ENCODE results near the gene MYBPC2. TPM values are rescaled to one million over a fixed set of nuclear protein-coding genes. Genes with fewer than 3 reads are reported as not detected.
A peak's percentile ranks its signal among the peaks of the same experiment; 100 is the strongest.

The MYBPC2 gene
- total RNA-seq, 6 experiments from 2014 or later, result 0.12 to 0.56 (median 0.30) TPM; not detected in 3

DNA sequence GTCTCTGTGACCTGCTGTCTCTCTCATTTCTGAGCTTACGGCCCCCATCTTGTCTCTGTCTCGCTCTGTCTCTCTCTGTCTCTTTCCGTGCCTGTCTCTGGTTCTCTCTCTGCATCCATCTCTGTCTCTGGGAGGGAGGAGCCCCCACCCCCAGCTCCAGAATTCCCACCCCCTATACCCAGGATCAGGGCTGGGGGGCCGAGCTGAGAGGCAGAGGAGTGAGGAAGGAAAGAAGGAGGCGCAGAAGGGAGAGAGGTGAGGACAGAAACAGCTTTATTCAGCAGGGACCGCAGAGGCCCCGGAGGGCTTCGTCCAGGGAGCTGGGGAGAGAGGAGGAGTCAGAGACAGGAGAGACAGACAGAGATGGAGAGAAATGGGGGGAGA, 64.3 kb downstream of the MYBPC2 start:
- Histone ChIP-seq H3K4me1 (no peaks in the 10 kb centered on the region), H3K36me3 (no peaks in the 10 kb centered on the region), H3K27me3 (no peaks in the 10 kb centered on the region), H3K4me3 (no peak overlapping the region), H3K27ac (no peak overlapping the region), H3K9me3 (no peaks in the 10 kb centered on the region)
- ATAC-seq (no peak), DNase-seq (peak in 1 of 3 donors; percentile 40)
- intact Hi-C loops (cut with DNase I), result no loop called here
- 81% methylated on average over 7 of the region's 8 CpGs for WGBS (ENCODE audit: insufficient coverage, low coverage, low lambda C conversion rate, missing lambda C conversion rate)
- TF ChIP-seq POLR2A (IDR thresholded peaks at IDR 0.05) (no peak), CTCF (IDR thresholded peaks at IDR 0.05) (no peak)

DNA sequence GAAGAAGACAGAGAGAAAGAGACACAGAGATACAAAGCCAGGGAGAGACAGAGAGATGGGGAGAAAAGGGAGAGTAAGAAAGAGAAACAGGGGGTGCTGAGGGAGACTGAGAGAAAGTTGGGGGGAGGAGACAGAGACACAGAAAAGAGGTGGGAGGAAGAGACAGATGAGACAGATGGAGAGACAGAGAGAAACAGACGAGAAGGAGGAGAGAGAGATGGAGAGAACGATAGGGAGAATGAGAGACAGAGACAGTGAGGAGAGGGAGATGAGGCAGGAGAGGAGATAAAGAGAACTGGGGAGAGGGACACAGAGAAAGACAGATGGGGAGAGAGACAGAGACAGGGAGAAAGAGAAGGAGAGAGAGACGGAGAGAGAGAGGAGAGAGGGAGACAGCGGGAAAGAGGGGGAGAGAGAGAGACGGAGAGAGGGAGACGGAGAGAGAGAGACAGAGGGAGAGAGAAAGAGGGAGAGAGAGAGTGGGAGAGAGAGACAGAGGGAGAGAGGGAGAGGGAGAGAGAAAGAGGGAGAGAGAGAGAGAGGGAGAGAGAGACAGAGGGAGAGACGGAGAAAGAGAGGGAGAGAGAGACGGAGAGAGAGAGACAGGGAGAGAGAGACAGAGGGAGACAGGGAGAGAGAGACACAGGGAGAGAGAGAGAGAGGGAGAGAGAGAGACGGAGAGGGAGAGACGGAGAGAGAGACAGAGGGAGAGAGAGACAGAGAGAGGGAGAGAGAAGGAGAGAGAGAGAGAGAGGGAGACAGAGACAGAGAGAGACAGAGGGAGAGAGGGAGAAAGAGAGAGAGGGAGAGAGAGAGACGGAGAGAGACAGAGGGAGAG, 65.7 kb downstream of the MYBPC2 start:
- Histone ChIP-seq H3K36me3 (no peaks in the 10 kb centered on the region), H3K9me3 (no peaks in the 10 kb centered on the region), H3K27ac (no peak overlapping the region), H3K4me1 (no peaks in the 10 kb centered on the region), H3K4me3 (no peak overlapping the region), H3K27me3 (no peaks in the 10 kb centered on the region)
- ATAC-seq (no peak), DNase-seq (no peak)
- intact Hi-C loops (cut with DNase I), result no loop called here
- TF ChIP-seq POLR2A (IDR thresholded peaks at IDR 0.05) (no peak), CTCF (IDR thresholded peaks at IDR 0.05) (no peak)
- WGBS (ENCODE audit: insufficient coverage, low coverage, low lambda C conversion rate, missing lambda C conversion rate), result 68% methylated on average over 10 of the region's 11 CpGs

DNA sequence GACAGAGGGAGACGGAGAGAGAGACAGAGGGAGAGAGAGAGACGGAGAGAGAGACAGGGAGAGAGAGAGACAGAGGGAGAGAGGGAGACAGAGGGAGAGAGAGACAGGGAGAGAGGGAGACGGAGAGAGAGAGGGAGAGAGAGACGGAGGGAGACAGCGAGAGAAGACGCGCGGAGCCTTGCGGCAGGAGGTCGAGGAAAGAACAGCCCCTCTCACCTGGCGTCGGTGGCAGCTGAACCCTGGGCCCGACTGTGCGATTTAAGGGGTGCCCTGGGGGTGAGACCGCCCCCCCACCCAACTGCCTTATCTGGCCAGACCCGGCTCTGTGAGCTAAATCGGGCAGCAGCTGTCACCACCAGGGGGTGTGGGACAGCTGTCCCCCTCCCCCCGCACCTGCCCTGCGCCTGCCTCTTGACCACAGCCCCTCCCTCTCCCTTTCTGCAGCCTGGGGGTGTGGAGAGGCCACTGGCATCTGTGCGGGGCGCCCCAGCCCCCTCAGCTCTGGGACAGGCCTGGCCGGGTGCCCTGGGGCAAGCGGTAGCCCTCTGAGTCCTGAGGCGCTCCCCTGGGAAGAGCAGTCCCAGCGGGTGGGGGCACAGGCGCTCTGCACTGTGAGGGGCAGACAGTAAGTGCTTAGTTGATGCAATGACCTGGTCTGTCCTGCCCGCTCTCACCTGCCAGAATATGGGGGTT, 67.5 kb downstream of the MYBPC2 start:
- Histone ChIP-seq H3K36me3 (no peaks in the 10 kb centered on the region), H3K27me3 (no peaks in the 10 kb centered on the region), H3K9me3 (no peaks in the 10 kb centered on the region), H3K27ac (no peak overlapping the region), H3K4me1 (no peaks in the 10 kb centered on the region), H3K4me3 (no peak overlapping the region)
- DNase-seq, result peak in 2 of 3 donors; percentile 19 to 42
- WGBS (ENCODE audit: insufficient coverage, low coverage, low lambda C conversion rate, missing lambda C conversion rate), result 45% methylated on average over 3 of the region's 27 CpGs
- intact Hi-C loops (cut with DNase I), result no loop called here
- TF ChIP-seq CTCF (IDR thresholded peaks at IDR 0.05) (no peak), POLR2A (IDR thresholded peaks at IDR 0.05) (no peak)
- ATAC-seq, result peak in 2 of 4 donors; percentile 24 to 30

DNA sequence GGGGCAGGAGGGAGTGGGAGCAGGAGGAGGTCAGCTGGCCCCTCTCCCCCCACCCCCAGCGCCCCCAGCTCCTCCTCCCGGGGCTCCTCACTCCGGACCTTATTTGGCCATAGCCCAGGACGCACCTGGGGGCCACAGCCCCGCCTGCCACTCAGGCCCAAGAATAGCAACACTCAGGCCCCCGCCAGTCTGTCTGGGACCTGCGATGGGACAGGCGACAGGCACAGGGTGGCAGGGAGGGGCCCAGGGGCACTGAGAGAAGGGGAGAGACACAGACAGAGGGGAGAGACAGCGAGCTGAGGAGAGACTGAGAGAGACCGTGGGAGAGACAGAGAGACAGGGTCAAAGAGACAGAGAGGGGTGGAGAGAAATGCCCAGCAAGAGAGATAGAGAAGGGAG, 68.1 kb downstream of the MYBPC2 start:
- DNase-seq, result peak in 1 of 3 donors; percentile 48

More for the DNA sequence above, 68.1 kb downstream of the MYBPC2 start:
- peak in 2 of 4 donors; percentile 11 to 16 for ATAC-seq
- Histone ChIP-seq H3K4me1 (no peaks in the 10 kb centered on the region), H3K4me3 (no peak overlapping the region), H3K27ac (no peak overlapping the region), H3K36me3 (no peaks in the 10 kb centered on the region), H3K27me3 (no peaks in the 10 kb centered on the region), H3K9me3 (no peaks in the 10 kb centered on the region)
- TF ChIP-seq CTCF (IDR thresholded peaks at IDR 0.05), result no peak
- TF ChIP-seq POLR2A (IDR thresholded peaks at IDR 0.05), result no peak
- intact Hi-C loops (cut with DNase I), result no loop called here
- WGBS (ENCODE audit: insufficient coverage, low coverage, low lambda C conversion rate, missing lambda C conversion rate), result 64% methylated on average over 9 of the region's 10 CpGs

Measured in right lobe of liver (tissue), 6 donors.